GM12892 (cell line): Measurements from ENCODE around the gene BMP2K.

Experiments
- POLR2A ChIP-seq: IDR thresholded peaks from 2 replicates; pipeline ENCODE4 v1.6.1; 2011; ENCODE audit warnings: low read depth, low read length, control low read depth
- POLR2AphosphoS5 ChIP-seq: IDR thresholded peaks from 2 replicates; pipeline ENCODE4 v1.6.1; 2011; ENCODE audit warnings: low read depth, low read length, control low read depth

GRCh38 chr4:78749972-78750727 lies 26.0 kb upstream of the BMP2K start:
- TF ChIP-seq POLR2A, result no peak
- TF ChIP-seq POLR2AphosphoS5, result no peak; the same call in 1 of the 2 replicates
